H1 (cell line): ENCODE data around the gene RBM44. TPM values are rescaled to one million over a fixed set of nuclear protein-coding genes. Genes with fewer than 3 reads are reported as not detected.

Experiments used
- BRCA1 ChIP-seq: IDR thresholded peaks from 2 replicates; pipeline ENCODE4 v1.6.1; 2012; ENCODE audit warnings: low read depth, low read length, improper control_type of control experiment
- CBX5 ChIP-seq: fragments of 300-800, 300-1000 bp; sonication (generic); IDR thresholded peaks from 2 replicates; pipeline ENCODE4 v1.7.1; 2016; ENCODE audit warnings: antibody characterized with exemption, low read length, low read depth
- CHD2 ChIP-seq: IDR thresholded peaks from 2 replicates; pipeline ENCODE4 v1.6.1; 2012; ENCODE audit warnings: low read length, improper control_type of control experiment
- CREB1 ChIP-seq: IDR thresholded peaks from 2 replicates; pipeline ENCODE4 v1.6.1; 2012; ENCODE audit warnings: inconsistent platforms
- JUND ChIP-seq: IDR thresholded peaks from 2 replicates; pipeline ENCODE4 v1.6.1; 2011; ENCODE audit warnings: mild to moderate bottlenecking, improper control_type of control experiment, low read length
- SUZ12 ChIP-seq: fragments of 200-600 bp; sonication (generic); IDR thresholded peaks from 2 replicates; pipeline ENCODE4 v1.6.1; 2012; ENCODE audit warnings: mild to moderate bottlenecking, inconsistent platforms, low read length, moderate library complexity, mixed read lengths
- polyA plus RNA-seq, 7 experiments: library from polyadenylated mRNA; depleted of rRNA in 3 of 7; stranded (reverse) in 5 of 7; unstranded in 2 of 7; fragments of >200 nt in 5 of 7; fragments of 200-250 nt in 2 of 7; gene quantifications; 1 replicate in 5 of 7; 2 replicates in 1 of 7; 4 replicates in 1 of 7; pipeline versions ENCODE4 v1.2.1 to v1.2.3, GENCODE V29; 2011 to 2013; ENCODE audit warnings: missing spikeins in 2 of 7, mixed read lengths in 2 of 7
- total RNA-seq: library from RNA; stranded (reverse); fragmentation: NEBNext Ultra II Directional; extraction: Animal tissue kit (Norgen Biotek cat#: 25700); gene quantifications from 2 replicates; pipeline ENCODE4 v1.2.1, GENCODE V29; 2021

Gene RBM44
- total and polyA plus RNA-seq, 2 of the 8 experiments (the other 6 are each of a cell fraction or from before 2014, with no cell fraction given) = 0.12 to 0.43 TPM

- TF ChIP-seq SUZ12 (no peak), CBX5 (no peak), JUND (no peak), CREB1 (no peak), CHD2 (no peak), BRCA1 (no peak)
These were observed 65.9 kb downstream of the RBM44 start (continued) for GRCh38 chr2:237864444-237864931.
